SK-N-SH (cell line): ENCODE measurements around the gene REG1A.

Source experiments
- CTCF ChIP-seq: fragments of 200-600 bp; sonication (generic); IDR thresholded peaks from 2 replicates; pipeline ENCODE4 v1.6.1; 2017; ENCODE audit warnings: antibody characterized with exemption, mild to moderate bottlenecking, moderate library complexity
- ELF1 ChIP-seq: IDR thresholded peaks from 2 replicates; pipeline ENCODE4 v1.4.0; 2012
- EP300 ChIP-seq, 2 experiments: IDR thresholded peaks; 2 replicates each; pipeline versions ENCODE4 v1.4.0 to v1.6.1; 2012; ENCODE audit warnings: borderline replicate concordance in 1 of 2, low read depth in 1 of 2, low read length in 1 of 2
- EZH2phosphoT487 ChIP-seq: fragments of 200-600 bp; sonication (generic); IDR thresholded peaks from 2 replicates; pipeline ENCODE4 v1.6.1; 2017; ENCODE audit warnings: low read depth, mixed run types, mild to moderate bottlenecking, antibody characterized with exemption, moderate library complexity, borderline replicate concordance
- GABPA ChIP-seq: IDR thresholded peaks from 2 replicates; pipeline ENCODE4 v1.4.0; 2012; ENCODE audit warnings: low read depth, mild to moderate bottlenecking
- MAX ChIP-seq: IDR thresholded peaks from 2 replicates; pipeline ENCODE4 v1.4.0; 2012; ENCODE audit warnings: low read depth

- TF ChIP-seq CTCF (no peak), GABPA (no peak), EZH2phosphoT487 (no peak), ELF1 (no peak), MAX (no peak), EP300 (IDR thresholded peaks at IDR 0.05; ENCODE audit: borderline replicate concordance in 1 of 2, low read depth in 1 of 2, low read length in 1 of 2) (no peak)
Observed at GRCh38 chr2:79171348-79171958, 51.2 kb downstream of the REG1A start.
